HG02943 (cell line): ENCODE results near the gene NHLH2.

ENCODE experiments used
- ATAC-seq: cut with Tn5 transposase; IDR thresholded peaks from one replicate; pipeline ENCODE4 v1.9.1; 2021; ENCODE audit warnings: mild to moderate bottlenecking, low read depth, moderate library complexity; ENCODE audit not compliant: unreplicated experiment

NHLH2 gene

GRCh38 chr1:115839029-115839678, 1.8 kb downstream of the NHLH2 start:
- no peak for ATAC-seq

- ATAC-seq: no peak
These were observed 2.4 kb downstream of the NHLH2 start for GRCh38 chr1:115838431-115839028.

GRCh38 chr1:115837740-115838421, 3.0 kb downstream of the NHLH2 start:
- no peak for ATAC-seq

GRCh38 chr1:115837341-115837739, 3.6 kb downstream of the NHLH2 start:
- ATAC-seq: no peak

GRCh38 chr1:115833856-115834255, 7.1 kb downstream of the NHLH2 start:
- ATAC-seq: no peak

GRCh38 chr1:115832651-115833050, 8.3 kb downstream of the NHLH2 start:
- no peak for ATAC-seq

GRCh38 chr1:115830963-115831362, 10.0 kb downstream of the NHLH2 start:
- no peak for ATAC-seq

- ATAC-seq: no peak
These were observed 11.0 kb downstream of the NHLH2 start for GRCh38 chr1:115829947-115830346.

GRCh38 chr1:115829023-115829674, 11.8 kb downstream of the NHLH2 start:
- no peak for ATAC-seq

- no peak for ATAC-seq
These were observed 12.6 kb downstream of the NHLH2 start for GRCh38 chr1:115828101-115829022.

GRCh38 chr1:115827452-115828044, 13.4 kb downstream of the NHLH2 start:
- ATAC-seq: no peak

GRCh38 chr1:115826628-115827027, 14.3 kb downstream of the NHLH2 start:
- ATAC-seq: no peak

GRCh38 chr1:115822117-115822516, 18.8 kb downstream of the NHLH2 start:
- ATAC-seq: no peak

- ATAC-seq: no peak
These were observed 25.2 kb downstream of the NHLH2 start for GRCh38 chr1:115815694-115816093.

GRCh38 chr1:115814685-115815398, 26.1 kb downstream of the NHLH2 start:
- no peak for ATAC-seq

GRCh38 chr1:115813727-115814126, 27.2 kb downstream of the NHLH2 start:
- ATAC-seq: no peak

- ATAC-seq: no peak
These were observed 29.6 kb downstream of the NHLH2 start for GRCh38 chr1:115811140-115811828.

GRCh38 chr1:115810609-115811008, 30.3 kb downstream of the NHLH2 start:
- ATAC-seq: no peak

GRCh38 chr1:115809847-115810246, 31.1 kb downstream of the NHLH2 start:
- ATAC-seq: no peak
